K562 (cell line): ENCODE measurements around the gene MATN1. TPM values are rescaled to one million over a fixed set of nuclear protein-coding genes. Genes with fewer than 3 reads are reported as not detected.
A peak's percentile ranks its signal among the peaks of the same experiment; 100 is the strongest.

ENCODE experiments used
- C11orf30 ChIP-seq: fragments of 450-650 bp; IDR thresholded peaks from 2 replicates; pipeline ENCODE4 v1.6.1; 2016; ENCODE audit warnings: low read depth, mild to moderate bottlenecking
- FOXM1 ChIP-seq, 2 experiments: fragments of 450-650 bp in 1 of 2; sonication (generic) in 1 of 2; formaldehyde crosslinking in 1 of 2; IDR thresholded peaks; 2 replicates each; pipeline versions ENCODE4 v1.6.1 to v1.9.0; 2017 to 2022; ENCODE audit warnings: low read depth in 2 of 2, mild to moderate bottlenecking in 2 of 2, missing genetic modification reagents in 1 of 2, moderate library complexity in 1 of 2
- GABPB1 ChIP-seq: sonication (generic); formaldehyde crosslinking; IDR thresholded peaks from 2 replicates; pipeline ENCODE4 v1.8.0; 2022; ENCODE audit warnings: mild to moderate bottlenecking, missing genetic modification reagents
- HOXB6 ChIP-seq: fragments of 250-450 bp; sonication (Bioruptor Pico); IDR thresholded peaks from 2 replicates; pipeline ENCODE4 v1.5.1; 2022; ENCODE audit warnings: mild to moderate bottlenecking, borderline replicate concordance
- KHSRP ChIP-seq: fragments of 450-650 bp; IDR thresholded peaks from 2 replicates; pipeline ENCODE4 v1.6.1; 2017
- NFRKB ChIP-seq: fragments of 450-650 bp; IDR thresholded peaks from 2 replicates; pipeline ENCODE4 v1.6.1; 2016; ENCODE audit warnings: low read depth
- NR2F6 ChIP-seq: fragments of 450-650 bp; formaldehyde crosslinking; IDR thresholded peaks from 2 replicates; pipeline ENCODE4 v1.4.0; 2020; ENCODE audit warnings: mild to moderate bottlenecking
- SRSF9 ChIP-seq: fragments of 200-400 bp; formaldehyde crosslinking; IDR thresholded peaks from 2 replicates; pipeline ENCODE4 v1.6.1; 2017; ENCODE audit warnings: low read depth, low read length, borderline replicate concordance
- TOE1 ChIP-seq, 2 experiments: fragments of 450-650 bp in 1 of 2; sonication (generic) in 1 of 2; formaldehyde crosslinking in 1 of 2; IDR thresholded peaks; 2 replicates each; pipeline versions ENCODE4 v1.7.1 to v1.8.0; 2016 to 2022; ENCODE audit warnings: borderline replicate concordance in 2 of 2, mild to moderate bottlenecking in 2 of 2, antibody characterized with exemption in 1 of 2, inconsistent platforms in 1 of 2, low read depth in 1 of 2, missing genetic modification reagents in 1 of 2, moderate library complexity in 1 of 2
- TRIM24 ChIP-seq, 2 experiments: fragments of 450-650 bp; IDR thresholded peaks; 2 replicates each; pipeline ENCODE4 v1.6.1; 2016
- ZFP30 ChIP-seq: fragments of 250-450 bp; sonication (Bioruptor Pico); IDR thresholded peaks from 2 replicates; pipeline ENCODE4 v1.8.0; 2022; ENCODE audit warnings: moderate library complexity, mild to moderate bottlenecking, inconsistent platforms, borderline replicate concordance
- ZNF12 ChIP-seq: sonication (generic); formaldehyde crosslinking; IDR thresholded peaks from 2 replicates; pipeline ENCODE4 v1.4.0; 2020; ENCODE audit warnings: mild to moderate bottlenecking, missing genetic modification reagents
- polyA plus RNA-seq, 8 experiments: library from polyadenylated mRNA; depleted of rRNA in 4 of 8; stranded (reverse) in 5 of 8; unstranded in 3 of 8; fragments of >200 nt; fragmentation: Nextera tagmentation in 2 of 8; fragmentation: Illumina TruSeq in 1 of 8; extraction: Ambion mirVana in 2 of 8; extraction: Trizol in 1 of 8; gene quantifications; 2 replicates each; pipeline versions ENCODE4 v1.2.1 to v1.2.3, GENCODE V29; 2011 to 2014; ENCODE audit warnings: inconsistent platforms in 1 of 8, missing spikeins in 1 of 8
- total RNA-seq, 7 experiments: library from RNA; depleted of rRNA in 6 of 7; stranded (reverse); fragments of >200 nt in 6 of 7; fragmentation: Illumina TruSeq in 2 of 7; extraction: Trizol in 2 of 7; gene quantifications; 2 replicates each; pipeline versions ENCODE4 v1.2.1 to v1.2.3, GENCODE V29; 2011 to 2021; ENCODE audit warnings: low replicate concordance in 1 of 7
- TF ChIP-seq, protein P1 (sequence below): sonication (generic); formaldehyde crosslinking; IDR thresholded peaks from 2 replicates; pipeline ENCODE4 v1.8.0; 2022; ENCODE audit warnings: mild to moderate bottlenecking, missing genetic modification reagents
- TF ChIP-seq, protein P2 (sequence below): sonication (generic); formaldehyde crosslinking; IDR thresholded peaks from 2 replicates; pipeline ENCODE4 v1.8.1; 2023; ENCODE audit warnings: mild to moderate bottlenecking, missing genetic modification reagents
- TF ChIP-seq, protein P3 (sequence below): IDR thresholded peaks from 2 replicates; pipeline ENCODE4 v1.6.1; 2011; ENCODE audit warnings: borderline replicate concordance, low read depth, mild to moderate bottlenecking, moderate library complexity, low read length; ENCODE audit not compliant: insufficient read depth, poor library complexity, severe bottlenecking
- TF ChIP-seq, protein P4 (sequence below): fragments of 450-650 bp; formaldehyde crosslinking; IDR thresholded peaks from 2 replicates; pipeline ENCODE4 v1.4.0; 2022; ENCODE audit warnings: mild to moderate bottlenecking, moderate library complexity
- TF ChIP-seq, protein P5 (sequence below): fragments of 200-800 bp; sonication (Bioruptor generic); IDR thresholded peaks from 2 replicates; pipeline ENCODE4 v1.6.1; 2017; ENCODE audit warnings: missing genetic modification characterization, missing compliant biosample characterization
- TF ChIP-seq, protein P6 (sequence below): fragments of 450-650 bp; IDR thresholded peaks from 2 replicates; pipeline ENCODE4 v1.6.1; 2016

Gene MATN1
- total and polyA plus RNA-seq, 9 of the 15 experiments (the other 6 are each of a cell fraction or from before 2014, with no cell fraction given), result 0.10 to 2.3 (median 1.2) TPM

DNA sequence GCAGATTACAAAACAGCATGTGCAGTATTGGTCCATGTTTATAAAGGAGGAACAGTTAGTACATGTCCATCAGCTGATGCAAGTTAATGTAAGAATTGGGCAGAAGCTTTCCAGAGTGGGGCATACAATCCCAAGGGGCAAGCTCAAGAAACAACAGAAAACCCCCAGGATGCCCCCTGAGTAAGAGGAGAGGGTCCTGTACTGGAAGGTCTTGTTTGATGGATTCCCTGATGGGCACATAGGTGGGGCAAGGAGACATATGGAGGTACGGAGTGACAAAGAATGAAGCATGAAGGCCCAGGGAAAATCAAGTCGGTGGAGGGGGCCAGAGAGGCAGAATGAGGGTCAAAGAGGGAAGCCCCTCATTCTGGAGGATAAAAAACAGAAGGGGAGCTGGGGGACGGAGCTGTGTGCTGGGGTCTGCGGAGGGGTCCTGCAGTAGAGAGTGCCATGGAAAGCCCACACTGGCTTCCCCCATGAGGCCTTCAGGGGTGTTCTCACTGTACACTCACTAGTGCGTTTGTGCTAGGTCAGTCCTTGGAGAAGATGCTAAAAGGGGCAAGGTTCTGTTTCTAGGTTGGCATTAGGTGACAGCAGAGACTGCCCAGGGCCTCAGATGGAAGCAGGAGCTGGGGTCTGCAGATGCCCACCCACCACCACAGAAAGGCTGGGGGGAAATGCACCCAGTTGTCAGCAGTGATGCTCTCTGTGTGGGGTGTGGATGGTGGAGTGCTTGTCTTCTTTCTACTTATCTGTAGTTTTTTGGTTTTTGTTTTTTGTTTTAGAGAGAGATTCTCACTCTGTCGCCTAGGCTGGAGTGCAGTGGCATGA is 12.5 kb upstream of the MATN1 start (continued):
- TF ChIP-seq, protein P1, sequence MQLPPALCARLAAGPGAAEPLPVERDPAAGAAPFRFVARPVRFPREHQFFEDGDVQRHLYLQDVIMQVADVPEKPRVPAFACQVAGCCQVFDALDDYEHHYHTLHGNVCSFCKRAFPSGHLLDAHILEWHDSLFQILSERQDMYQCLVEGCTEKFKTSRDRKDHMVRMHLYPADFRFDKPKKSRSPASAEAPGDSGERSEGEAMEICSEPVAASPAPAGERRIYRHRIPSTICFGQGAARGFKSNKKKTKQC (CRISPR knock-in tag), result no peak
- TF ChIP-seq KHSRP (no peak), ZFP30 (CRISPR knock-in tag) (no peak), TRIM24 (IDR thresholded peaks at IDR 0.05) (peak; percentile 43 to 48; a peak in 2 of 4 replicates), HOXB6 (CRISPR knock-in tag) (no peak), SRSF9 (no peak), NR2F6 (no peak), FOXM1 (IDR thresholded peaks at IDR 0.05; ENCODE audit: low read depth) (no peak), FOXM1 (CRISPR knock-in tag; IDR thresholded peaks at IDR 0.05; ENCODE audit: low read depth) (no peak), NFRKB (no peak), TOE1 (IDR thresholded peaks at IDR 0.05; ENCODE audit: borderline replicate concordance) (no peak), TOE1 (CRISPR knock-in tag; IDR thresholded peaks at IDR 0.05; ENCODE audit: borderline replicate concordance, low read depth) (no peak), GABPB1 (CRISPR knock-in tag) (no peak), C11orf30 (no peak), ZNF12 (CRISPR knock-in tag) (no peak)
- TF ChIP-seq, protein P2, sequence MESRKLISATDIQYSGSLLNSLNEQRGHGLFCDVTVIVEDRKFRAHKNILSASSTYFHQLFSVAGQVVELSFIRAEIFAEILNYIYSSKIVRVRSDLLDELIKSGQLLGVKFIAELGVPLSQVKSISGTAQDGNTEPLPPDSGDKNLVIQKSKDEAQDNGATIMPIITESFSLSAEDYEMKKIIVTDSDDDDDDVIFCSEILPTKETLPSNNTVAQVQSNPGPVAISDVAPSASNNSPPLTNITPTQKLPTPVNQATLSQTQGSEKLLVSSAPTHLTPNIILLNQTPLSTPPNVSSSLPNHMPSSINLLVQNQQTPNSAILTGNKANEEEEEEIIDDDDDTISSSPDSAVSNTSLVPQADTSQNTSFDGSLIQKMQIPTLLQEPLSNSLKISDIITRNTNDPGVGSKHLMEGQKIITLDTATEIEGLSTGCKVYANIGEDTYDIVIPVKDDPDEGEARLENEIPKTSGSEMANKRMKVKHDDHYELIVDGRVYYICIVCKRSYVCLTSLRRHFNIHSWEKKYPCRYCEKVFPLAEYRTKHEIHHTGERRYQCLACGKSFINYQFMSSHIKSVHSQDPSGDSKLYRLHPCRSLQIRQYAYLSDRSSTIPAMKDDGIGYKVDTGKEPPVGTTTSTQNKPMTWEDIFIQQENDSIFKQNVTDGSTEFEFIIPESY, result no peak
- TF ChIP-seq, protein P3, sequence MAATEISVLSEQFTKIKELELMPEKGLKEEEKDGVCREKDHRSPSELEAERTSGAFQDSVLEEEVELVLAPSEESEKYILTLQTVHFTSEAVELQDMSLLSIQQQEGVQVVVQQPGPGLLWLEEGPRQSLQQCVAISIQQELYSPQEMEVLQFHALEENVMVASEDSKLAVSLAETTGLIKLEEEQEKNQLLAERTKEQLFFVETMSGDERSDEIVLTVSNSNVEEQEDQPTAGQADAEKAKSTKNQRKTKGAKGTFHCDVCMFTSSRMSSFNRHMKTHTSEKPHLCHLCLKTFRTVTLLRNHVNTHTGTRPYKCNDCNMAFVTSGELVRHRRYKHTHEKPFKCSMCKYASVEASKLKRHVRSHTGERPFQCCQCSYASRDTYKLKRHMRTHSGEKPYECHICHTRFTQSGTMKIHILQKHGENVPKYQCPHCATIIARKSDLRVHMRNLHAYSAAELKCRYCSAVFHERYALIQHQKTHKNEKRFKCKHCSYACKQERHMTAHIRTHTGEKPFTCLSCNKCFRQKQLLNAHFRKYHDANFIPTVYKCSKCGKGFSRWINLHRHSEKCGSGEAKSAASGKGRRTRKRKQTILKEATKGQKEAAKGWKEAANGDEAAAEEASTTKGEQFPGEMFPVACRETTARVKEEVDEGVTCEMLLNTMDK, result no peak
- TF ChIP-seq, protein P4, sequence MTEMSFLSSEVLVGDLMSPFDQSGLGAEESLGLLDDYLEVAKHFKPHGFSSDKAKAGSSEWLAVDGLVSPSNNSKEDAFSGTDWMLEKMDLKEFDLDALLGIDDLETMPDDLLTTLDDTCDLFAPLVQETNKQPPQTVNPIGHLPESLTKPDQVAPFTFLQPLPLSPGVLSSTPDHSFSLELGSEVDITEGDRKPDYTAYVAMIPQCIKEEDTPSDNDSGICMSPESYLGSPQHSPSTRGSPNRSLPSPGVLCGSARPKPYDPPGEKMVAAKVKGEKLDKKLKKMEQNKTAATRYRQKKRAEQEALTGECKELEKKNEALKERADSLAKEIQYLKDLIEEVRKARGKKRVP (CRISPR knock-in tag), result peak; percentile 60; the same call in 1 of the 2 replicates
- TF ChIP-seq, protein P5, sequence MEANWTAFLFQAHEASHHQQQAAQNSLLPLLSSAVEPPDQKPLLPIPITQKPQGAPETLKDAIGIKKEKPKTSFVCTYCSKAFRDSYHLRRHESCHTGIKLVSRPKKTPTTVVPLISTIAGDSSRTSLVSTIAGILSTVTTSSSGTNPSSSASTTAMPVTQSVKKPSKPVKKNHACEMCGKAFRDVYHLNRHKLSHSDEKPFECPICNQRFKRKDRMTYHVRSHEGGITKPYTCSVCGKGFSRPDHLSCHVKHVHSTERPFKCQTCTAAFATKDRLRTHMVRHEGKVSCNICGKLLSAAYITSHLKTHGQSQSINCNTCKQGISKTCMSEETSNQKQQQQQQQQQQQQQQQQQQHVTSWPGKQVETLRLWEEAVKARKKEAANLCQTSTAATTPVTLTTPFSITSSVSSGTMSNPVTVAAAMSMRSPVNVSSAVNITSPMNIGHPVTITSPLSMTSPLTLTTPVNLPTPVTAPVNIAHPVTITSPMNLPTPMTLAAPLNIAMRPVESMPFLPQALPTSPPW (CRISPR knock-in tag), result no peak
- TF ChIP-seq, protein P6, sequence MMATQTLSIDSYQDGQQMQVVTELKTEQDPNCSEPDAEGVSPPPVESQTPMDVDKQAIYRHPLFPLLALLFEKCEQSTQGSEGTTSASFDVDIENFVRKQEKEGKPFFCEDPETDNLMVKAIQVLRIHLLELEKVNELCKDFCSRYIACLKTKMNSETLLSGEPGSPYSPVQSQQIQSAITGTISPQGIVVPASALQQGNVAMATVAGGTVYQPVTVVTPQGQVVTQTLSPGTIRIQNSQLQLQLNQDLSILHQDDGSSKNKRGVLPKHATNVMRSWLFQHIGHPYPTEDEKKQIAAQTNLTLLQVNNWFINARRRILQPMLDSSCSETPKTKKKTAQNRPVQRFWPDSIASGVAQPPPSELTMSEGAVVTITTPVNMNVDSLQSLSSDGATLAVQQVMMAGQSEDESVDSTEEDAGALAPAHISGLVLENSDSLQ, result peak; percentile 84
